ENCODE data around the gene SSR1. TPM values are rescaled to one million over a fixed set of nuclear protein-coding genes. Genes with fewer than 3 reads are reported as not detected.

SSR1 gene
- total and polyA plus RNA-seq, 2 experiments from 2014 or later, result 65.3 to 70.2 TPM

GRCh38 chr6:7311917-7312615 is 933 bp downstream of the SSR1 start:
- no peaks in the 10 kb centered on the region for H3K27me3 ChIP-seq (ENCODE audit: insufficient read depth)
- Mint-ChIP-seq H3K36me3 (ENCODE audit: low read depth) (peaks cover 35% of the 10 kb centered on the region), H3K4me1 (peaks cover 12% of the 10 kb centered on the region), H3K27ac (peak overlapping the region; percentile 90), H3K9me3 (no peaks in the 10 kb centered on the region), H3K27me3 (ENCODE audit: insufficient read depth, low read depth, poor library complexity) (peaks cover 3% of the 10 kb centered on the region), H3K4me3 (peak overlapping the region; percentile 94)
- TF ChIP-seq POLR2AphosphoS5 (IDR thresholded peaks at IDR 0.05; ENCODE audit: low read depth) (no peak), CTCF (conservative IDR thresholded peaks at IDR 0.05; ENCODE audit: low read depth in 2 of 2) (no peak), REST (IDR thresholded peaks at IDR 0.05; ENCODE audit: unreplicated experiment) (no peak), STAT1 (IDR thresholded peaks at IDR 0.05; ENCODE audit: unreplicated experiment) (no peak), JUNB (IDR thresholded peaks at IDR 0.05; ENCODE audit: unreplicated experiment) (no peak), ZNF462 (CRISPR knock-in tag; IDR thresholded peaks at IDR 0.05) (no peak), ZNF331 (CRISPR knock-in tag; IDR thresholded peaks at IDR 0.05; ENCODE audit: low read depth) (no peak), EZH2phosphoT487 (IDR thresholded peaks at IDR 0.05; ENCODE audit: unreplicated experiment) (no peak), CREB1 (CRISPR knock-in tag; IDR thresholded peaks at IDR 0.05; ENCODE audit: low read depth) (no peak), ETS1 (IDR thresholded peaks at IDR 0.05) (no peak), EZH2 (IDR thresholded peaks at IDR 0.05; ENCODE audit: low read depth, unreplicated experiment) (no peak), ZNF114 (CRISPR knock-in tag; IDR thresholded peaks at IDR 0.05) (no peak), NANOG (IDR thresholded peaks at IDR 0.05; ENCODE audit: borderline replicate concordance) (no peak)
- H3K4me3 ChIP-seq, result peak overlapping the region; percentile 91
- no peaks in the 10 kb centered on the region; the same call in 1 of the 2 replicates for H3K9me2 ChIP-seq (ENCODE audit: insufficient read depth)
- peak overlapping the region; percentile 64 for H2AFZ ChIP-seq
- DNase-seq (ENCODE audit: low spot score) (peak; percentile 31), ATAC-seq (peak; percentile 5)
- H3K36me3 ChIP-seq (ENCODE audit: insufficient read depth), result peaks cover 30% of the 10 kb centered on the region
- no peaks in the 10 kb centered on the region for H3F3A ChIP-seq (replicated peaks; ENCODE audit: low read depth)
- peak overlapping the region; percentile 85 for H3K27ac ChIP-seq (ENCODE audit: low read depth)
- H3K4me1 ChIP-seq (ENCODE audit: insufficient read depth), result peaks cover 16% of the 10 kb centered on the region
- H3K4me2 ChIP-seq, result peak overlapping the region; percentile 90
- peaks cover 55% of the 10 kb centered on the region for H3K79me2 ChIP-seq (replicated peaks; ENCODE audit: insufficient read depth)
- peaks cover 14% of the 10 kb centered on the region; the same call in 1 of the 2 replicates for H4K20me1 ChIP-seq (replicated peaks; ENCODE audit: insufficient read depth)
